MM.1S (cell line): ENCODE data around the gene TCN1.

Experiments used
- EZH2phosphoT487 ChIP-seq: fragments of 300-600 bp; sonication (generic); IDR thresholded peaks from 2 replicates; pipeline ENCODE4 v1.6.1; 2018; ENCODE audit warnings: antibody characterized with exemption, low read length
- TF ChIP-seq, protein P1 (sequence below): fragments of 300-600 bp; sonication (generic); IDR thresholded peaks from 2 replicates; pipeline ENCODE4 v1.5.1; 2016; ENCODE audit warnings: antibody characterized with exemption, low read length, mixed read lengths

DNA sequence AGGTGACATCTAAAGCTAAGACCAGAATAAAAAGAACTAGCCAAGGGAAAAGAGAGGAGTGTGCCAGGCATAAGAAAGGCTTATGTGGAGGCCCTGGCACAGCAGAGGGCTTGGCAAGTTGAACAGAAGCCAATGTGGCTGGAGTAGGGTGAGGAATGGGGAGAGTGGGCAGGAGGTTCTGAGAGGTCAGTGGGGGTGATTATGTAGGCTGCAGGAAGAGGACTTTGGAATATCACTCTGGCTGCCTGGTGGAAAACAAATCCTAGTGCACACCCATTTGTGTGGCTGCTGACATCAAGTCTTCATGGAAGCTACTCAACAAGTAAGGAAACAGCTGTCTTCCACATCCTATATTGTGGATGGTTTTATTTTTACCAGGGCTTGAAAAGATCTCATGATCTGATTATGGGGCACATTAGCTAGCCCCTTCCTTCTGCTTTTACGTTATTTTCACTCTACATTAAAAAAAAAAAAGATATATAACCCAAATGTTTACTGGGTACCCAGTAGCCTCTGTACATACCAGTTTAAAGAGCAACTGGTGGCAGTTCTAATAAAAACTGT is 59.2 kb downstream of the TCN1 start:
- TF ChIP-seq, protein P1, sequence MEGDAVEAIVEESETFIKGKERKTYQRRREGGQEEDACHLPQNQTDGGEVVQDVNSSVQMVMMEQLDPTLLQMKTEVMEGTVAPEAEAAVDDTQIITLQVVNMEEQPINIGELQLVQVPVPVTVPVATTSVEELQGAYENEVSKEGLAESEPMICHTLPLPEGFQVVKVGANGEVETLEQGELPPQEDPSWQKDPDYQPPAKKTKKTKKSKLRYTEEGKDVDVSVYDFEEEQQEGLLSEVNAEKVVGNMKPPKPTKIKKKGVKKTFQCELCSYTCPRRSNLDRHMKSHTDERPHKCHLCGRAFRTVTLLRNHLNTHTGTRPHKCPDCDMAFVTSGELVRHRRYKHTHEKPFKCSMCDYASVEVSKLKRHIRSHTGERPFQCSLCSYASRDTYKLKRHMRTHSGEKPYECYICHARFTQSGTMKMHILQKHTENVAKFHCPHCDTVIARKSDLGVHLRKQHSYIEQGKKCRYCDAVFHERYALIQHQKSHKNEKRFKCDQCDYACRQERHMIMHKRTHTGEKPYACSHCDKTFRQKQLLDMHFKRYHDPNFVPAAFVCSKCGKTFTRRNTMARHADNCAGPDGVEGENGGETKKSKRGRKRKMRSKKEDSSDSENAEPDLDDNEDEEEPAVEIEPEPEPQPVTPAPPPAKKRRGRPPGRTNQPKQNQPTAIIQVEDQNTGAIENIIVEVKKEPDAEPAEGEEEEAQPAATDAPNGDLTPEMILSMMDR = no peak
- no peak for TF ChIP-seq EZH2phosphoT487
